Nephron progenitor cell (in vitro differentiated cells): ENCODE measurements around the gene CTAGE9.

Experiments used
- DNase-seq: peaks from one replicate; pipeline ENCODE4 v3.0.0; 2021
- H3K27ac Mint-ChIP-seq: 2 replicates; pipeline ENCODE4 v1.8.0; 2021; ENCODE audit warnings: mild to moderate bottlenecking, moderate library complexity, mixed read lengths
- H3K27me3 Mint-ChIP-seq: 2 replicates; pipeline ENCODE4 v1.8.0; 2021; ENCODE audit warnings: mild to moderate bottlenecking, low read depth, mixed read lengths; ENCODE audit not compliant: poor library complexity
- H3K36me3 Mint-ChIP-seq: 2 replicates; pipeline ENCODE4 v1.8.0; 2021; ENCODE audit warnings: low read depth, mixed read lengths
- H3K4me1 Mint-ChIP-seq: 2 replicates; pipeline ENCODE4 v1.8.0; 2021; ENCODE audit warnings: mixed read lengths
- H3K4me3 Mint-ChIP-seq: 2 replicates; pipeline ENCODE4 v1.8.0; 2021; ENCODE audit warnings: mild to moderate bottlenecking, moderate library complexity, mixed read lengths
- H3K9me3 Mint-ChIP-seq: 2 replicates; pipeline ENCODE4 v1.8.0; 2021; ENCODE audit warnings: mild to moderate bottlenecking, moderate library complexity, mixed read lengths
- TF ChIP-seq, protein P1 (sequence below): fragments of 200-600 bp; sonication (generic); IDR thresholded peaks from 2 replicates; pipeline ENCODE4 v1.5.0; 2021; ENCODE audit warnings: antibody characterized with exemption

CTAGE9 gene

DNA sequence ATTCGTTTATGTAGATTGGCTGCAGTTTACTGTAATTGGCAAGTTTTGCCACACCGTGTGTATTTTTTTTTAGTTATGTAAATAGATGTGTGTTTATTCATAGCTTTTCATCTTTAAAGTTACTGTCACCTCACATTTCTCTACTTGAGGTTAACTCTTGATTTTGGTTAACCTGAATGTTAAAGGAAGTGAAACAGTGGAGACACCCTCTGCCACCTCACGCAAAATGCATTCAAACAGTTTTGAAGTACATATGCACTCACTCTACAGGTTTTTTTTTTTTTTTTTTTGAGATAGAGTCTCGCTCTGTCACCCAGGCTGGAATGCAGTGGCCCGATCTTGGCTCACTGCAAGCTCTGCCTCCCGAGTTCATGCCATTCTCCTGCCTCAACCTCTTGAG lies 27.3 kb downstream of the CTAGE9 start:
- no peaks in the 10 kb centered on the region for H3K9me3 Mint-ChIP-seq
- no peak overlapping the region for H3K27ac Mint-ChIP-seq
- H3K27me3 Mint-ChIP-seq = no peaks in the 10 kb centered on the region
- no peaks in the 10 kb centered on the region for H3K4me1 Mint-ChIP-seq
- H3K36me3 Mint-ChIP-seq = no peaks in the 10 kb centered on the region
- DNase-seq = no peak
- TF ChIP-seq, protein P1, sequence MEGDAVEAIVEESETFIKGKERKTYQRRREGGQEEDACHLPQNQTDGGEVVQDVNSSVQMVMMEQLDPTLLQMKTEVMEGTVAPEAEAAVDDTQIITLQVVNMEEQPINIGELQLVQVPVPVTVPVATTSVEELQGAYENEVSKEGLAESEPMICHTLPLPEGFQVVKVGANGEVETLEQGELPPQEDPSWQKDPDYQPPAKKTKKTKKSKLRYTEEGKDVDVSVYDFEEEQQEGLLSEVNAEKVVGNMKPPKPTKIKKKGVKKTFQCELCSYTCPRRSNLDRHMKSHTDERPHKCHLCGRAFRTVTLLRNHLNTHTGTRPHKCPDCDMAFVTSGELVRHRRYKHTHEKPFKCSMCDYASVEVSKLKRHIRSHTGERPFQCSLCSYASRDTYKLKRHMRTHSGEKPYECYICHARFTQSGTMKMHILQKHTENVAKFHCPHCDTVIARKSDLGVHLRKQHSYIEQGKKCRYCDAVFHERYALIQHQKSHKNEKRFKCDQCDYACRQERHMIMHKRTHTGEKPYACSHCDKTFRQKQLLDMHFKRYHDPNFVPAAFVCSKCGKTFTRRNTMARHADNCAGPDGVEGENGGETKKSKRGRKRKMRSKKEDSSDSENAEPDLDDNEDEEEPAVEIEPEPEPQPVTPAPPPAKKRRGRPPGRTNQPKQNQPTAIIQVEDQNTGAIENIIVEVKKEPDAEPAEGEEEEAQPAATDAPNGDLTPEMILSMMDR = no peak
- H3K4me3 Mint-ChIP-seq = no peak overlapping the region

- H3K27me3 Mint-ChIP-seq = no peaks in the 10 kb centered on the region
- H3K9me3 Mint-ChIP-seq = no peaks in the 10 kb centered on the region
- TF ChIP-seq, protein P1 = no peak
- DNase-seq = no peak
- H3K4me1 Mint-ChIP-seq = no peaks in the 10 kb centered on the region
- no peak overlapping the region for H3K27ac Mint-ChIP-seq
- no peak overlapping the region for H3K4me3 Mint-ChIP-seq
- no peaks in the 10 kb centered on the region for H3K36me3 Mint-ChIP-seq
These were observed 28.4 kb downstream of the CTAGE9 start for GRCh38 chr6:131682442-131682841.

GRCh38 chr6:131681585-131681984 lies 29.2 kb downstream of the CTAGE9 start:
- Mint-ChIP-seq H3K9me3 (no peaks in the 10 kb centered on the region), H3K27me3 (no peaks in the 10 kb centered on the region), H3K27ac (no peak overlapping the region), H3K4me3 (no peak overlapping the region), H3K36me3 (no peaks in the 10 kb centered on the region), H3K4me1 (no peaks in the 10 kb centered on the region)
- TF ChIP-seq, protein P1 = no peak
- DNase-seq = no peak

- no peaks in the 10 kb centered on the region for H3K27me3 Mint-ChIP-seq
- H3K9me3 Mint-ChIP-seq = no peaks in the 10 kb centered on the region
- H3K4me1 Mint-ChIP-seq = peaks cover 4% of the 10 kb centered on the region
- H3K27ac Mint-ChIP-seq = no peak overlapping the region
- H3K4me3 Mint-ChIP-seq = no peak overlapping the region
- no peaks in the 10 kb centered on the region for H3K36me3 Mint-ChIP-seq
- no peak for DNase-seq
- TF ChIP-seq, protein P1 = no peak
These were observed 29.9 kb downstream of the CTAGE9 start for GRCh38 chr6:131680868-131681267.

DNA sequence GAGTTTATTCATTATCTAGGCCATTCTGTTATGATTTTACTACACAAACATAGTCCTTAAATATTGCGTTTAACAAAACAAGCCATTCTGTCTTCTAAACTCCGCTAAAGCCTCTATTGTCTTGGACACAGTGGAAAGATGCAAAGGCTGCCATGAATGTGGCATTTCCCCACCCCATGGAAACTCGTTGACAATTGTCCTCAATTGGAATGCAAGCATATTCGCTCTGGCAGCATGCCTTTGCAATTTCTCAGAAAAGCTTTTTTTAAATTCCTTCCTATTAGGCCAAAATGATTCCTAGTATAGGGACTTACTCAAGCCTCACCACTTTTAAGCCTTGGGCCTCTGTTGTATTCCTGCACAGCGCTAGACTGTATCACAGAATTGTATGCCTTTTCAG lies 32.4 kb downstream of the CTAGE9 start:
- H3K4me3 Mint-ChIP-seq = no peak overlapping the region
- no peak for DNase-seq
- TF ChIP-seq, protein P1 = no peak
- H3K27ac Mint-ChIP-seq = no peak overlapping the region
- no peaks in the 10 kb centered on the region for H3K27me3 Mint-ChIP-seq
- no peaks in the 10 kb centered on the region for H3K9me3 Mint-ChIP-seq
- no peaks in the 10 kb centered on the region for H3K36me3 Mint-ChIP-seq
- H3K4me1 Mint-ChIP-seq = peaks cover 6% of the 10 kb centered on the region

DNA sequence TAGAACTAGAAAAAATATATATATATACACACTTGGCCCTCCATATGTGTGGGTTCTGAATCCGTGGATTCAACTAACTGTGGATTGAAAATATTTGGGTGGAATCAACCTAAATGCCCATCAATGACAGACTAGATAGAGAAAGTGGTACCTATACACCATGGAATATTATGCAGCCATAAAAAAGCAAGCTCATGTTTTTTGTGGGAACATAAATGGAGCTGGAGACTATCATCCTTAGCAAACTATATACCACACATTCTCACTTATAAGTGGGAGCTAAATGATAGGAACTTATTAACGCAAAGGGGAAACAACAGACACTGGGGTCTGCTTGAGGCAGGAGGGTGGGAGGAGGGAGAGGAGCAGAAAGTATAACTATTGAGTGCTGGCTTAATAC lies 37.6 kb downstream of the CTAGE9 start:
- TF ChIP-seq, protein P1 = no peak
- Mint-ChIP-seq H3K9me3 (no peaks in the 10 kb centered on the region), H3K4me3 (no peak overlapping the region), H3K27ac (no peak overlapping the region), H3K27me3 (no peaks in the 10 kb centered on the region), H3K4me1 (peaks cover 6% of the 10 kb centered on the region), H3K36me3 (no peaks in the 10 kb centered on the region)
- no peak for DNase-seq
